Colonic mucosa (tissue), 4 donors: Measurements from ENCODE around the gene OMA1. TPM values are rescaled to one million over a fixed set of nuclear protein-coding genes. Genes with fewer than 3 reads are reported as not detected.
"Not testable (repeated sequence)": the region's sequence is repeated elsewhere in the genome, so short reads cannot be mapped to it uniquely, and the experiment has no call there.

Source experiments
- DNase-seq: peaks from one replicate; pipeline ENCODE4 v3.0.0-alpha.2; 2020
- H3K27ac ChIP-seq: fragments of 200-600 bp; one replicate; pipeline ENCODE4 v1.8.0; 2021
- H3K27me3 ChIP-seq: fragments of 200-600 bp; one replicate; pipeline ENCODE4 v1.8.0; 2021
- H3K36me3 ChIP-seq: fragments of 200-600 bp; one replicate; pipeline ENCODE4 v1.8.0; 2021
- H3K4me1 ChIP-seq: fragments of 200-600 bp; one replicate; pipeline ENCODE4 v1.8.0; 2021; ENCODE audit warnings: mild to moderate bottlenecking
- H3K4me3 ChIP-seq: fragments of 200-600 bp; one replicate; pipeline ENCODE4 v1.8.0; 2021
- H3K9ac ChIP-seq, 2 donors: one replicate each; pipeline ENCODE4 v1.7.0; 2013; ENCODE audit warnings: control low read depth in 2 of 2, low read depth in 2 of 2, low read length in 2 of 2
- H3K9me3 ChIP-seq: fragments of 200-600 bp; one replicate; pipeline ENCODE4 v1.8.0; 2021
- CTCF ChIP-seq: fragments of 200-600 bp; IDR thresholded peaks from one replicate; pipeline ENCODE4 v1.8.0; 2022; ENCODE audit warnings: antibody characterized with exemption, mild to moderate bottlenecking
- intact Hi-C: fragments of 100-400 bp; cut with DNase I; formaldehyde crosslinking; loops from one replicate; pipeline ENCODE4 v1.14.1; 2022
- total RNA-seq, 2 donors: library from RNA; stranded (reverse); fragmentation: NEBNext Ultra II Directional in 1 of 2; extraction: Animal tissue kit (Norgen Biotek cat#: 25700) in 1 of 2; gene quantifications; one replicate each; pipeline ENCODE4 v1.2.1, GENCODE V29; 2021
- donor health status: healthy.
- donor health status: DM: no; HTN: no; CAD: no.
- donor health status: DM: no; HTN: no; CAD: no.

The OMA1 gene
- total RNA-seq, 2 donors from 2014 or later: 30.4 to 32.3 TPM

- Histone ChIP-seq H3K27me3 (no peaks in the 10 kb centered on the region), H3K9ac (no peak overlapping the region)
Measured at GRCh38 chr1:58548371-58548770, 1.8 kb upstream of the OMA1 start.

GRCh38 chr1:58545591-58546519 is 671 bp downstream of the OMA1 start:
- peak; percentile 77 for DNase-seq
- peak overlapping the region; percentile 98 for H3K27ac ChIP-seq
- H3K27me3 ChIP-seq: no peaks in the 10 kb centered on the region
- no peaks in the 10 kb centered on the region for H3K4me1 ChIP-seq
- H3K9ac ChIP-seq: peak overlapping the region; percentile 67 to 85
- no peak for TF ChIP-seq CTCF
- H3K36me3 ChIP-seq: no peaks in the 10 kb centered on the region
- H3K4me3 ChIP-seq: peak overlapping the region; percentile 80
- intact Hi-C loops: loop anchor here (2.0 to 10.0 kb wide), 2 partner anchors 31 to 109 kb away; no protein-coding TSS in a partner anchor
- H3K9me3 ChIP-seq: no peaks in the 10 kb centered on the region

More at GRCh38 chr1:58548371-58548770, 1.8 kb upstream of the OMA1 start:
- Histone ChIP-seq H3K36me3 (no peaks in the 10 kb centered on the region), H3K27ac (no peak overlapping the region), H3K4me3 (no peak overlapping the region), H3K9me3 (no peaks in the 10 kb centered on the region), H3K4me1 (no peaks in the 10 kb centered on the region)
- intact Hi-C loops: loop anchor here (10.0 kb wide), 1 partner anchor 106 kb away; no protein-coding TSS in a partner anchor
- TF ChIP-seq CTCF: no peak
- DNase-seq: no peak

GRCh38 chr1:58543260-58543659 is 3.3 kb downstream of the OMA1 start:
- Histone ChIP-seq H3K27me3 (no peaks in the 10 kb centered on the region), H3K9ac (no peak overlapping the region), H3K36me3 (no peaks in the 10 kb centered on the region), H3K4me3 (no peak overlapping the region), H3K9me3 (no peaks in the 10 kb centered on the region), H3K27ac (no peak overlapping the region), H3K4me1 (no peaks in the 10 kb centered on the region)
- intact Hi-C loops: loop anchor here (10.0 kb wide), 1 partner anchor 112 kb away; no protein-coding TSS in a partner anchor
- DNase-seq: no peak
- TF ChIP-seq CTCF: no peak

- Histone ChIP-seq H3K9ac (no peak overlapping the region), H3K4me3 (no peak overlapping the region), H3K27ac (no peak overlapping the region), H3K36me3 (no peaks in the 10 kb centered on the region), H3K9me3 (no peaks in the 10 kb centered on the region), H3K4me1 (no peaks in the 10 kb centered on the region), H3K27me3 (no peaks in the 10 kb centered on the region)
- DNase-seq: no peak
- TF ChIP-seq CTCF: no peak
- intact Hi-C loops: no loop called here
Measured at GRCh38 chr1:58539553-58539952, 7.0 kb downstream of the OMA1 start.

- no peak for DNase-seq
- H3K27me3 ChIP-seq: no peaks in the 10 kb centered on the region
- H3K4me3 ChIP-seq: no peak overlapping the region
- intact Hi-C loops: no loop called here
- TF ChIP-seq CTCF: no peak
- no peaks in the 10 kb centered on the region for H3K36me3 ChIP-seq
- no peak overlapping the region for H3K27ac ChIP-seq
- no peaks in the 10 kb centered on the region for H3K9me3 ChIP-seq
- H3K4me1 ChIP-seq: no peaks in the 10 kb centered on the region
- no peak overlapping the region for H3K9ac ChIP-seq
Measured at GRCh38 chr1:58538821-58539220, 7.7 kb downstream of the OMA1 start.

GRCh38 chr1:58531842-58532241 is 14.7 kb downstream of the OMA1 start:
- H3K27ac ChIP-seq: not testable (repeated sequence)

More at GRCh38 chr1:58531842-58532241, 14.7 kb downstream of the OMA1 start:
- H3K36me3 ChIP-seq, DNase-seq, H3K4me3 ChIP-seq, H3K27me3 ChIP-seq, H3K4me1 ChIP-seq, H3K9me3 ChIP-seq, intact Hi-C loops, H3K9ac ChIP-seq: not testable (repeated sequence)
